ENCODE data around the gene SLC4A8.

- TF ChIP-seq POLR2A (IDR thresholded peaks at IDR 0.05; ENCODE audit: low read depth, low read length), result no peak
- TF ChIP-seq POLR2AphosphoS5 (IDR thresholded peaks at IDR 0.05; ENCODE audit: insufficient read depth, low read depth, low read length), result no peak
- TF ChIP-seq CTCF (IDR thresholded peaks at IDR 0.05; ENCODE audit: extremely low read depth in 1 of 2, insufficient read depth in 1 of 2, low read depth in 1 of 2, low read length in 2 of 2), result no peak
- no peak for TF ChIP-seq MAX (IDR thresholded peaks at IDR 0.05; ENCODE audit: insufficient read depth, insufficient read length)
- TF ChIP-seq JUN (IDR thresholded peaks at IDR 0.05; ENCODE audit: borderline replicate concordance, insufficient read depth, insufficient read length, low read depth), result no peak
- no peak for TF ChIP-seq MYC (IDR thresholded peaks at IDR 0.05; ENCODE audit: low read depth, low read length)
- no peak for TF ChIP-seq EZH2 (IDR thresholded peaks at IDR 0.05; ENCODE audit: borderline replicate concordance, low read depth, low read length, severe bottlenecking)
Measured at GRCh38 chr12:51406859-51407258, 17.8 kb upstream of the SLC4A8 start.
